Endothelial cell of umbilical vein (primary cell): Measurements from ENCODE around the gene APP. TPM values are rescaled to one million over a fixed set of nuclear protein-coding genes. Genes with fewer than 3 reads are reported as not detected.

Source experiments
- BruUV-seq: library from RNA; stranded (reverse); fragments of 400-500 nt; replicated peaks from 2 replicates; lab custom pipeline; 2021; lab: Mats Ljungman, UMichigan
- CTCF ChIA-PET: fragments of 300-600, 350-600 bp; sonication (Branson Sonifier 250); formaldehyde crosslinking; loops from one replicate; lab custom pipeline; 2021; ENCODE audit warnings: antibody characterized with exemption, inconsistent platforms; lab: Charles Lee
- POLR2A ChIA-PET: fragments of 300-600, 350-600 bp; sonication (Branson Sonifier 250); formaldehyde crosslinking; loops from one replicate; lab custom pipeline; 2021; ENCODE audit warnings: antibody characterized with exemption, inconsistent platforms; lab: Charles Lee
- DNase-seq: peaks from one replicate; pipeline ENCODE4 v3.0.0-alpha.2; 2011; ENCODE audit warnings: low read depth, low spot score
- FAIRE-seq: peaks from 2 replicates; lab custom pipeline; 2011; peaks lifted over from hg19 to GRCh38; lab: Jason Lieb, UNC
- H2AFZ ChIP-seq: 2 replicates; pipeline ENCODE4 v1.6.0; 2012; ENCODE audit warnings: low read depth, low read length, control low read depth, inconsistent platforms
- H3K27ac ChIP-seq: 2 replicates; pipeline ENCODE4 v1.5.1; 2011; ENCODE audit warnings: low read depth, mild to moderate bottlenecking, control low read depth, low read length, moderate library complexity; ENCODE audit not compliant: insufficient read depth
- H3K27me3 ChIP-seq, 2 experiments: 2 replicates each; pipeline versions ENCODE4 v1.6.0 to v1.6.1; 2011; ENCODE audit warnings: low read length in 2 of 2, mixed read lengths in 1 of 2; ENCODE audit not compliant: control insufficient read depth in 2 of 2, insufficient read depth in 2 of 2
- H3K36me3 ChIP-seq, 2 experiments: 2 replicates in 1 of 2; 3 replicates in 1 of 2; pipeline ENCODE4 v1.5.1; 2011; ENCODE audit warnings: low read length in 2 of 2, mild to moderate bottlenecking in 1 of 2, moderate library complexity in 1 of 2; ENCODE audit not compliant: control insufficient read depth in 2 of 2, insufficient read depth in 2 of 2; ENCODE audit errors: extremely low read depth in 1 of 2
- H3K4me1 ChIP-seq: 3 replicates; pipeline ENCODE4 v1.5.1; 2011; ENCODE audit warnings: mild to moderate bottlenecking, low read length; ENCODE audit not compliant: control insufficient read depth, insufficient read depth; ENCODE audit errors: extremely low read depth
- H3K4me2 ChIP-seq: 2 replicates; pipeline ENCODE4 v1.6.1; 2011; ENCODE audit warnings: low read length, control low read depth, mixed read lengths; ENCODE audit not compliant: insufficient read depth
- H3K4me3 ChIP-seq, 3 experiments: fragments of 200-600 bp in 1 of 3; sonication (generic), shearing (Covaris generic) in 1 of 3; replicated peaks in 1 of 3; 2 replicates each; pipeline ENCODE4 v1.5.1; 2011 to 2016; ENCODE audit warnings: control low read depth in 3 of 3, low read length in 3 of 3, mild to moderate bottlenecking in 2 of 3, inconsistent platforms in 1 of 3, low read depth in 1 of 3, moderate library complexity in 1 of 3; ENCODE audit not compliant: insufficient read depth in 1 of 3
- H3K79me2 ChIP-seq: 2 replicates; pipeline ENCODE4 v1.6.0; 2012; ENCODE audit warnings: low read length, inconsistent platforms; ENCODE audit not compliant: control insufficient read depth, insufficient read depth
- H3K9ac ChIP-seq: replicated peaks from 2 replicates; pipeline ENCODE3; 2011; ENCODE audit warnings: low read length, control low read depth; ENCODE audit not compliant: insufficient read depth; ENCODE audit errors: extremely low read depth
- H3K9me1 ChIP-seq: replicated peaks from 3 replicates; pipeline ENCODE4 v1.6.0; 2011; ENCODE audit warnings: mild to moderate bottlenecking, low read length; ENCODE audit not compliant: control insufficient read depth, insufficient read depth; ENCODE audit errors: extremely low read depth
- H3K9me3 ChIP-seq: replicated peaks from 2 replicates; pipeline ENCODE4 v1.5.1; 2012; ENCODE audit warnings: low read length, inconsistent platforms; ENCODE audit not compliant: control insufficient read depth, insufficient read depth
- H4K20me1 ChIP-seq: replicated peaks from 2 replicates; pipeline ENCODE3; 2011; ENCODE audit warnings: mild to moderate bottlenecking, low read length; ENCODE audit not compliant: control insufficient read depth, insufficient read depth; ENCODE audit errors: extremely low read depth
- CTCF ChIP-seq, 2 donors: IDR thresholded peaks; 1 replicate in 1 of 2; 2 replicates in 1 of 2; pipeline ENCODE4 v1.5.1; 2011; ENCODE audit warnings: low read length in 2 of 2, mild to moderate bottlenecking in 2 of 2, moderate library complexity in 2 of 2, control low read depth in 1 of 2, inconsistent platforms in 1 of 2, low read depth in 1 of 2; ENCODE audit not compliant: insufficient read depth in 1 of 2; ENCODE audit errors: extremely low read depth in 1 of 2
- EZH2 ChIP-seq: IDR thresholded peaks from 2 replicates; pipeline ENCODE4 v1.6.1; 2012; ENCODE audit warnings: borderline replicate concordance, low read depth, mild to moderate bottlenecking, moderate library complexity, low read length, inconsistent platforms; ENCODE audit not compliant: severe bottlenecking
- FOS ChIP-seq: IDR thresholded peaks from 2 replicates; pipeline ENCODE4 v1.6.1; 2011; ENCODE audit warnings: mild to moderate bottlenecking, low read length, moderate library complexity, borderline replicate concordance; ENCODE audit not compliant: insufficient read depth
- GATA2 ChIP-seq: IDR thresholded peaks from 2 replicates; pipeline ENCODE4 v1.7.0; 2011; ENCODE audit warnings: low read depth, mild to moderate bottlenecking, moderate library complexity, mixed read lengths, low read length; ENCODE audit not compliant: insufficient read length, insufficient read depth
- JUN ChIP-seq: IDR thresholded peaks from 2 replicates; pipeline ENCODE4 v1.6.1; 2011; ENCODE audit warnings: borderline replicate concordance, low read depth; ENCODE audit not compliant: insufficient read length, insufficient read depth
- MAX ChIP-seq: IDR thresholded peaks from 2 replicates; pipeline ENCODE4 v1.6.1; 2011; ENCODE audit not compliant: insufficient read depth, insufficient read length
- MYC ChIP-seq: IDR thresholded peaks from one replicate; pipeline ENCODE4 v1.6.1; 2011; ENCODE audit warnings: mild to moderate bottlenecking, low read depth, low read length
- POLR2A ChIP-seq: IDR thresholded peaks from 2 replicates; pipeline ENCODE4 v1.6.1; 2012; ENCODE audit warnings: low read depth, mild to moderate bottlenecking, control low read depth, low read length
- POLR2AphosphoS5 ChIP-seq: IDR thresholded peaks from 2 replicates; pipeline ENCODE4 v1.6.1; 2012; ENCODE audit warnings: low read depth, mild to moderate bottlenecking, control low read depth, low read length, moderate library complexity; ENCODE audit not compliant: insufficient read depth
- dilution Hi-C: fragments of 300-500 bp; cut with MboI; formaldehyde crosslinking; loops from one replicate; pipeline ENCODE4 v1.15.0; 2019; ENCODE audit warnings: low sequenced_read_pairs; ENCODE audit not compliant: extremely low pct_ligation_motif_present
- intact Hi-C: fragments of 100-400 bp; cut with micrococcal nuclease; formaldehyde crosslinking; loops from one replicate; pipeline ENCODE4 v1.10.0; 2022
- polyA plus RNA-seq, 4 experiments: library from polyadenylated mRNA; depleted of rRNA in 3 of 4; stranded (reverse) in 3 of 4; unstranded in 1 of 4; fragments of >200 nt; gene quantifications; 2 replicates each; pipeline versions ENCODE4 v1.2.1 to v1.2.3, GENCODE V29; 2011 to 2012; ENCODE audit warnings: missing spikeins in 1 of 4
- total RNA-seq: library from RNA; stranded (reverse); gene quantifications from 2 replicates; pipeline ENCODE4 v1.2.3, GENCODE V29; 2021

Gene APP
- total and polyA plus RNA-seq, 2 donors (not counting 3 experiments of a cell fraction or from before 2014, with no cell fraction given), result 914 to 928 TPM

DNA sequence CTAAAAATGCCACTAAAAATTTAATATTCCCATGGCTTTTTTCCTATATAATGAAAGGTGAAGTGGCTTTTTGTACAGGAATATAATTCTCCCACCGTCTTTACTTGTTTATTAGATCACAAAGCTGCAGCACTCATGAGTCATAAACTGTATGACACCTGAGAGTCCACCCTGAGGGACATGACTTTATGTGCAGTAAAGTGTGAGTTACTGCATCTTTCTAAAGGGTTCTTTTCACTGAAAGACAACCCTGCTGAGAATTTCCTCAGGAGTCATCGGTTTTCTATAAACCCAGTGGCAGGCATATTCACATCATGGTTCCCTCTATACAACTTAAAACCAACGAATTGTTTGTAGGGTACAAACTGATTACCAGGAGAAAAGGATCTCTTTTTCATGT, 77.4 kb downstream of the APP start:
- H3K27me3 ChIP-seq, result no peaks in the 10 kb centered on the region
- H3K4me2 ChIP-seq, result no peak overlapping the region
- H3K4me1 ChIP-seq, result peaks cover 22% of the 10 kb centered on the region
- peak; percentile 60 for FAIRE-seq
- no peak for DNase-seq
- CTCF ChIA-PET, result no interaction called here
- dilution Hi-C loops (no loop called here), intact Hi-C loops (loop anchor here (5.0 kb wide), 1 partner anchor 74 kb away; no protein-coding TSS in a partner anchor)
- POLR2A ChIA-PET, result no interaction called here
- no peaks in the 10 kb centered on the region for H3K9me3 ChIP-seq
- H4K20me1 ChIP-seq, result peaks cover 15% of the 10 kb centered on the region
- no TSS peak for BruUV-seq
- peaks cover 90% of the 10 kb centered on the region for H3K79me2 ChIP-seq
- H3K27ac ChIP-seq, result no peak overlapping the region
- TF ChIP-seq MYC (no peak), JUN (peak; percentile 28), MAX (no peak), POLR2AphosphoS5 (no peak), POLR2A (no peak), GATA2 (no peak), EZH2 (no peak), FOS (peak; percentile 42), CTCF (IDR thresholded peaks at IDR 0.05; ENCODE audit: extremely low read depth in 1 of 2, insufficient read depth in 1 of 2, low read depth in 1 of 2, low read length in 2 of 2) (no peak)
- no peak overlapping the region for H3K4me3 ChIP-seq
- no peaks in the 10 kb centered on the region for H3K9me1 ChIP-seq
- H3K9ac ChIP-seq, result no peak overlapping the region
- H3K36me3 ChIP-seq, result peaks cover 0 to 4% of the 10 kb centered on the region in 2 experiments
- no peak overlapping the region for H2AFZ ChIP-seq
